ENCODE results near the gene TUBA1C.
"Not testable (repeated sequence)": the region's sequence is repeated elsewhere in the genome, so short reads cannot be mapped to it uniquely, and the experiment has no call there.

The TUBA1C gene

DNA sequence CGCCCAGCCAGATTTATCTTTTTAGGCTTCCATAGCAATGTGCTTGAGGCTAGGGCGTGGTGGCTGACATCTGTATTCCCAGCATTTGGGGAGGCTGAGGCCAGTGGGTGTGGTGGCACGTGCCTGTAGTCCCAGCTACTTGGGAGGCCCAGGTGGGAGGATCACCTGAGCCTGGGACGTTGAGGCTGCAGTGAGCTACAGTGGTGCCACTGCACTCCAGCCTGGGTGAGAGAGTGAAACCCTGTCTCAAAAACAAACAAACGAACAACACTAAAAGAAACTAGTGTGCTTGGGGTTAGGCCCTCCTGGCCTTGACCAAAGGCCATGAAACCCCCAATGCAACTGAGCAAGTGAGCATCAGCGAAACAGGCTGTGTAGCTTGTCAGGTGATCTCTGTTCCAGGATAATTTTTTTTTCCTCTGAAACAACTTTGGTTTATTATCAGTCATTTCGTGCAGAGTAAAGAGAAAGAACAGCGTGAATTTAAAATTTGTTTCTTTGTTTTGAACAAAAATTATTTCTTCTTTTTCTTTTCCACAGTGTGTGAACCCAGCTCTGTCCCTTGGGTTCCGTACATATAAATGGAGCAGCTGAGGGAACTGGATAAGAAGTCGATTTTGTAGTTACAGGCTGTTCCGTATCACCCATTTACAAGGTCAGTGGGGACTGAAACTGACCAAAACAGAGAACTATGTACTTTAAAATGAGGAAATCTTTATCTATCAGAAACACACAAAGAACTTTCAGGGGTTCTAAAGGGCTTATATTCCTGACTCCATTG is 8.8 kb upstream of the TUBA1C start:
- DNase-seq (ENCODE audit: low read depth), result no peak

GRCh38 chr12:49257508-49258184 is 7.2 kb upstream of the TUBA1C start:
- not testable (repeated sequence) for DNase-seq (ENCODE audit: low read depth)

DNA sequence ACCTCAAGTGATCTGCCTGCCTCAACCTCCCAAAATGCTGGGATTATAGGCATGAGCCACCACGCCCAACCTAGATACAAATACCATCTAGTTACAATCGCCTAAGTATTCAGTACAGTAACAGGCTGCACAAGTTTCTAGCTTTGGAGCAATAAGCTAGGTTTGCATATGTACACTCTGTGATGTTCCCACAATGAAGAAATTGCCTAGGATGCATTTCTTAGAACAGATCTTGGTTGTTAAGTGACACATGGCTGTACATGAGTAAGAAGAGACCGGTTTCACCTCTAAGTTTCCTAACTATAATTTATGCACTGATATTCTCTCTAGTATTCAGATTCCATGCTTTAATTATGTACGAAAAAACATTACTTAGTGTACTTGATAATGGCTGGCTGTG is 5.4 kb upstream of the TUBA1C start:
- DNase-seq (ENCODE audit: low read depth), result no peak

GRCh38 chr12:49260166-49260565 is 4.7 kb upstream of the TUBA1C start:
- no peak for DNase-seq (ENCODE audit: low read depth)

DNA sequence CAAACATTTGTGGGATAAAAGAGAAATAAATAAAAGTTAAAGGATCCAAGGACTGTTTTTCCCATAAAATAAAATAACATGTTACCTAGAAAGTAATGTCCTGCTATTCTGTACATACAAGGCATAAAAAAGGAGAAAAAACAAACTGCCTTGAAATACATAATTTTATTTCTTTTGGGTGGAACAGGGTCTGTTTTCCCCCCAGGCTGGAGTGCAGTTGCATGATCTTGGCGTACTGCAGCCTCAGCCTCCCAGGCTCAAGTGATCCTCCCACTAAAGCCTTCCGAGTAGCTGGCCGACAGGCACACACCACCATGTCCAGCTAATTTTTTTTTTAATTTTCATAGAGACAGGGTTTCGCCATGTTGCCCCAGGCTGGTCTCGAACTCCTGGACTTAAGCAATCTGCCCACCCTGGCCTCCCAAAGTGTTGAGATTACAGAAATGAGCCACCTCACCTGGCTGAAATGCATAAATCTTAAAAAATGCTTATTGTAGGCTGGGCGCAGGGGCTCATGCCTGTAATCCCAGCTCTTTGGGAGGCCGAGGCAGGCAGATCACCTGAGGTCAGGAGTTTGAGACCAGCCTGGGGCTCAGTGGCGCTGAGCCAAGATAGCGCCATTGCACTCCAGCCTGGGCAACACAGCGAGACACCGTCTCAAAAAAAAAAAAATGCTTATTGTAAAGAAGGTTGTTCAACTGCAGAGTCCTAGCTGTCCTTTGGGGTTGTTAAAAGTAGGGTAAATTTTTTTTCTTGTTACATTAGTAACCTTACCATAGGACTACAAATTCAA is 4.1 kb upstream of the TUBA1C start:
- DNase-seq (ENCODE audit: low read depth), result no peak

- DNase-seq (ENCODE audit: low read depth), result no peak
Observed at GRCh38 chr12:49261721-49262120, 3.2 kb upstream of the TUBA1C start.

GRCh38 chr12:49263400-49263763 is 1.5 kb upstream of the TUBA1C start:
- DNase-seq (ENCODE audit: low read depth), result no peak

GRCh38 chr12:49264466-49264872 is 413 bp upstream of the TUBA1C start:
- peak; percentile 44 for DNase-seq (ENCODE audit: low read depth)

DNA sequence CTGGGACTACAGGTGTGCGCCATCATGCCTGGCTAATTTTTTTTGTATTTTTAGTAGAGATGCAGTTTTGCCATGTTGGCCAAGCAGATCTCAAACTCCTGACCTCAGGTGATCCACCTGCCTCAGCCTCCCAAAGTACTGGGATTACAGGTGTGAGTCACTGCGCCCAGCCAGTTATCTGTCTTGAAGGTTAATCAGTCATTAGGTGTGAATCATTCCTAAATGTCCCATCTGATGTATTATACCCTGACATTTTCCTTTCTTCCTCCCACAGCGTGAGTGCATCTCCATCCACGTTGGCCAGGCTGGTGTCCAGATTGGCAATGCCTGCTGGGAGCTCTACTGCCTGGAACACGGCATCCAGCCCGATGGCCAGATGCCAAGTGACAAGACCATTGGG is 4.3 kb downstream of the TUBA1C start:
- DNase-seq (ENCODE audit: low read depth), result not testable (repeated sequence)

DNA sequence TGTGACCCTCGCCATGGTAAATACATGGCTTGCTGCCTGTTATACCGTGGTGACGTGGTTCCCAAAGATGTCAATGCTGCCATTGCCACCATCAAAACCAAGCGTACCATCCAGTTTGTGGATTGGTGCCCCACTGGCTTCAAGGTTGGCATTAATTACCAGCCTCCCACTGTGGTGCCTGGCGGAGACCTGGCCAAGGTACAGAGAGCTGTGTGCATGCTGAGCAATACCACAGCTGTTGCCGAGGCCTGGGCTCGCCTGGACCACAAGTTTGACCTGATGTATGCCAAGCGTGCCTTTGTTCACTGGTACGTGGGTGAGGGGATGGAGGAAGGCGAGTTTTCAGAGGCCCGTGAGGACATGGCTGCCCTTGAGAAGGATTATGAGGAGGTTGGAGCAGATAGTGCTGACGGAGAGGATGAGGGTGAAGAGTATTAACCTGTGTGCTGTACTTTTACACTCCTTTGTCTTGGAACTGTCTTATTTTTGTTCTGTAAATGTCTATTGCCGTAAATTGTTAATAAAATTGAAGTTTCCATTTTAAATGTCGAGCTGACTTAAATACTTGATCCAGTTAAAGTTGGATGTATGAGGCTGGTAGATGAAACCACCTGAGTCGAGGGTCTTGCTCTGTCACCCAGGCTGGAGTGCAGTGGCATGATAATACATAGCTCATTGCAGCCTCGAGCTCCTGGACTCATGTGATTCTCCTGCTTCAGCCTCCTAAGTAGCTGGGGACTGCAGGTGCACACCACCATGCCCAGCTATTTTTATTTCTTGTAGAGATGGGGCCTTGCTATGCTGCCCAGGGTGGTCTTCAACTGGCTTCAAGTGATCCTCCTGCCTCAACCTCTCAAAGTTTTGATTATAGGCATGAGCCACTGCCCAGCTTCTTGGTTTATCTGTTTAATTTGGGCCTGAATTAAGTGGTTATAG is 8.2 kb downstream of the TUBA1C start:
- no peak for DNase-seq (ENCODE audit: low read depth)

- DNase-seq (ENCODE audit: low read depth), result no peak
Observed at GRCh38 chr12:49273726-49274395, 9.0 kb downstream of the TUBA1C start.

DNA sequence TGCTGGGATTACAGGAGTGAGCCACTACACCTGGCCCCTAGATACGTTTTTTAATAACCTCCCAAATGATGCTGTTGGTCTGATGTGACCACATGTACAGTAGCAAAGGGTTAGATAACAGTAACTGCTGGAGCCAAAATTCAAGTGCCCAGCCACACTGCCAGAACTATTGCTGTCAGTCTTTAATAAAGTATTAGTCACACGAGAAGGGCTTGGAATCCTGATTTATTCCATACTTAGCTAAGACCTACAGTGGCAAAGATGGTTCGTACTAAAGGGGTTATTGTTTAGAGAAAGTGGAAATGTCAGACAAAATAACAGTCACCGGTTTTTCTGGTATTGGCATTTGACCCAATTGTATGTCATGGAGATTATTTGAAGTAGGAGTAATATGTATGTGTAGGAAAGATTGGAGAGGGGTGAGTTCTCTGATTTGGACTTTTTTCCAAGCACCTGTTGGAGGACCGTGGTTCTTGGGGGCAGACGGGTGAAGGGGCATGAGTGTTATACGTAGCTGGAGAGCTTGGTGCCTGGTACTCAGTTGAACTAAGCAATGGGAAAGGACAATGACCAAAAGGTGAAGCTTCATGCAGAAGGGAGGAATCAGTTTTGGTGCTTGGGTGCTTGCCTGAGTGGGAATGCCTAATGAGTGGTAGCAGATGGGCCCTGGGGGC is 9.7 kb downstream of the TUBA1C start:
- DNase-seq (ENCODE audit: low read depth), result no peak

DNA sequence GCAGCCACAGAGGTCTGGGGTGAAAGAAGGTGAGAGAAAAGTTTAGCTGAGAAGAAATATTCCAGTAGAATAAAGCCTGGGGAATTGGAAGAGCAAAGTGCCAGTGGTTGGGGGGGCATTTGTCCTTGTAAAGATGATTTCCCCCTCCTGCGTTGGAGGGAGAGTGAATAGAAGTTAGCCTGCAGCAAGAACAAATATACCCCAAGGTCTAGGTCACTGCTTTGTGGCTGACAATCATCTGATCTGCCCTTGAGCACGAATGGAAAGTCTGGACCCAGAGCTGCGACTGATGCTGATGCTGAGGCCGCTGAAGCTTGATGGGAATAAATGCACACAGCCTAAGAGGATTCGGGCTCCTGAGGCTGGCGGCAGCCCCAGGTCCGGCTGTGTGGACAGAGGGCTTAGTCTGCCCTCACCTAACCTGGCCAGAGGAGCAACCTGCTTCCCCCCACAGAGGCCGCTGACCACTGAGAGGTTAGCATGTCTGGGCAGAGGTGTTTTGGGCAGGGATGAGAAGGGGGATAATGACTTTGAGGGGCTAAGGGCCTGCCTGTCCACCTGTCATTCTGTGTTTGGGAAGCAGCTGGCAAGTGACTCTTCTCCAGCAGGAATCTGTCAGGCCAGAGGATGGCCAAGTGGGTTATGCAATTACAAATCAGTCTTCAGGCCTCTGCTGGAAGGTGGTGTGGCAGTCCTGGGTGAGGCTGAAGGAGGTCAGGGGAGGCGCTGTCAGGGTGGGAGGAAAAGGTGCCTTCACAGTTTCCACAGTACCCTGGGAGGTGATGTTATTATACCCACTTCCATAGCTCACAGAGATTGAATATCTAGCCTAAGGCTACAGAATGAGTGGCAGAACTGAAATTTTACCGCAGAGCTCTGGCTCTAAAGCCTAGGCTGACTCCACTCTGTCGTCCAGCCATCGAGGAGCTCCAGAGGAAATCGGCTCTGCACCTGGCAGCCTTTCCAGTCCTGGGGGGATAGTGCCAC is 11.7 kb downstream of the TUBA1C start:
- DNase-seq (ENCODE audit: low read depth), result no peak

DNA sequence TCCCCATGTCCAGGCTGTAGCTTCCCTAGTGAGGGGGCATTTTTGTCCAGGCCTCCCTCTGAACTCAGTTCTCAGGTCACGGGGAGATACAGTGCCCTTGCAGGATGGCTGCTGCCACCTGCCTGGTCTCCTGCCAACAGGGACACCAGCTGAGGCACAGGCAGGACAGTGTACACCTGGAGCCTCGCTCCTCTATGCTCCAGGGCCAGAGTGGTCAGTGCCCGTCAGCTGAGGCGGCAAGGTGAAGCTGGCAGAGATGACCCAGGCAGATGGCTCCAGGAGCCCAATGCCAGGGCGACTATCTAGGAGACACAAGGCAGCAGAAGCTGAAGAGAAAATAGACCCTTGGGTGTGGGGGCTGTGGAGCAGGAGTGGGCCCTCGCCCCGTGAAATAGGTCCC is 12.6 kb downstream of the TUBA1C start:
- DNase-seq (ENCODE audit: low read depth), result no peak

- DNase-seq (ENCODE audit: low read depth), result no peak
Observed at GRCh38 chr12:49279706-49280159, 14.9 kb downstream of the TUBA1C start.

GRCh38 chr12:49280545-49280944 is 15.7 kb downstream of the TUBA1C start:
- DNase-seq (ENCODE audit: low read depth), result not testable (repeated sequence)

DNA sequence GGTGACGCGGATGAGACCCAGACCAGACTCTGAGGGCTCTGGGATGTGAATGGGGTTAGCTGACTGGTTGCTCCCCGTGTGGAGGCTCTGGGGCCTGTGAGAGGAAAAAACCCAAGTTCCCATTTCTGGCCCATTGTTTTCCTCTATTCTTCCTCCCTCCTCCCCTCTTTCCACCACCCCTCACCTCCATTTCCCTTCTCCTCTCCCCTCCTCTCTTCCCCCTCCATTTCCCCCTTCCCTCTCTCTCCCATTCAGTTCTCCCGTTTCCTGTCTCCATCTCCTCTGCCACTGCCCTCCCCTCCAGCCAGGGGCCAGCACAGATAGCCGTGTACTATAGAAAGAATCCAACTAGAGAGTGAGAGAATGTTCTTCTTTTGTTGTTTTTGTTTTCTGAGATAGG is 17.4 kb downstream of the TUBA1C start:
- DNase-seq (ENCODE audit: low read depth), result no peak

DNA sequence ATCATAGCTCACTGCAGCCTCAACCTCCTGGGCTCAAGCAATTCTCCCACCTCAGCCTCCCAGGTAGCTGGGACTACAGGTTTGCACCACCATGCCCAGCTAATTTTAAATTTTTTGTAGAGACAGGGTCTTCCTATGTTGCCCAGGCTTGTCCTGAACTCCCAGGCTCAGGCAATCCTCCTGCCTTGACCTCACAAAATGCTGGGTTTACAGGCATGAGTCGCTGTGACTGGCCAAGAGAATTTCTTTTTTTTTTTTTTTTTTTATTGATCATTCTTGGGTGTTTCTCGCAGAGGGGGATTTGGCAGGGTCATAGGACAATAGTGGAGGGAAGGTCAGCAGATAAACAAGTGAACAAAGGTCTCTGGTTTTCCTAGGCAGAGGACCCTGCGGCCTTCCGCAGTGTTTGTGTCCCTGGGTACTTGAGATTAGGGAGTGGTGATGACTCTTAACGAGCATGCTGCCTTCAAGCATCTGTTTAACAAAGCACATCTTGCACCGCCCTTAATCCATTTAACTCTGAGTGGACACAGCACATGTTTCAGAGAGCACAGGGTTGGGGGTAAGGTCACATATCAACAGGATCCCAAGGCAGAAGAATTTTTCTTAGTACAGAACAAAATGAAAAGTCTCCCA is 18.0 kb downstream of the TUBA1C start:
- not testable (repeated sequence) for DNase-seq (ENCODE audit: low read depth)

Measured in activated T-cell treated with anti-CD3 and anti-CD28 coated beads for 48 hours (primary cell).